Hepatocyte (in vitro differentiated cells): ENCODE results near the gene C1orf53. TPM values are rescaled to one million over a fixed set of nuclear protein-coding genes. Genes with fewer than 3 reads are reported as not detected.
A peak's percentile ranks its signal among the peaks of the same experiment; 100 is the strongest.

ENCODE experiments used
- DNase-seq: peaks from one replicate; pipeline ENCODE4 v3.0.0-alpha.2; 2016; ENCODE audit warnings: low spot score
- H2AFZ ChIP-seq: fragments of 200-600 bp; sonication (generic); 2 replicates; pipeline ENCODE4 v1.6.0; 2016; ENCODE audit warnings: antibody characterized with exemption, mild to moderate bottlenecking
- H3K27ac ChIP-seq: fragments of 200-600 bp; sonication (generic); 2 replicates; pipeline ENCODE4 v1.5.1; 2016; ENCODE audit warnings: mild to moderate bottlenecking
- H3K27me3 ChIP-seq: fragments of 200-600 bp; sonication (generic); 2 replicates; pipeline ENCODE4 v1.6.1; 2016
- H3K36me3 ChIP-seq: fragments of 200-600 bp; sonication (generic); replicated peaks from 2 replicates; pipeline ENCODE4 v1.5.1; 2016; ENCODE audit warnings: low read depth; ENCODE audit not compliant: insufficient read depth
- H3K4me1 ChIP-seq: fragments of 200-600 bp; sonication (generic); 2 replicates; pipeline ENCODE4 v1.5.1; 2016; ENCODE audit warnings: mild to moderate bottlenecking, moderate library complexity; ENCODE audit not compliant: insufficient read depth
- H3K4me2 ChIP-seq: fragments of 200-600 bp; sonication (generic); 2 replicates; pipeline ENCODE4 v1.6.0; 2016
- H3K4me3 ChIP-seq: fragments of 200-600 bp; sonication (generic); 2 replicates; pipeline ENCODE4 v1.5.1; 2016; ENCODE audit warnings: mild to moderate bottlenecking
- H3K79me2 ChIP-seq: fragments of 200-600 bp; sonication (generic); 2 replicates; pipeline ENCODE4 v1.6.0; 2017; ENCODE audit warnings: mild to moderate bottlenecking
- H3K9me2 ChIP-seq: fragments of 200-600 bp; sonication (generic); replicated peaks from 2 replicates; pipeline ENCODE4 v1.6.0; 2017; ENCODE audit warnings: mild to moderate bottlenecking; ENCODE audit not compliant: insufficient read depth
- H3K9me3 ChIP-seq: fragments of 200-600 bp; sonication (generic); 2 replicates; pipeline ENCODE4 v1.5.1; 2016; ENCODE audit warnings: low read depth, mild to moderate bottlenecking
- H4K20me1 ChIP-seq: fragments of 200-600 bp; sonication (generic); 2 replicates; pipeline ENCODE4 v1.6.0; 2016; ENCODE audit warnings: mild to moderate bottlenecking; ENCODE audit not compliant: insufficient read depth, poor library complexity, severe bottlenecking
- CTCF ChIP-seq: fragments of 200-600 bp; sonication (generic); IDR thresholded peaks from 2 replicates; pipeline ENCODE4 v1.5.1; 2016; ENCODE audit warnings: antibody characterized with exemption, mild to moderate bottlenecking; ENCODE audit not compliant: poor library complexity
- EZH2 ChIP-seq: fragments of 200-600 bp; sonication (generic); IDR thresholded peaks from 2 replicates; pipeline ENCODE4 v1.6.1; 2016; ENCODE audit warnings: antibody characterized with exemption, mild to moderate bottlenecking, borderline replicate concordance
- EZH2phosphoT487 ChIP-seq: fragments of 200-600 bp; sonication (generic); IDR thresholded peaks from one replicate; pipeline ENCODE4 v1.6.1; 2018; ENCODE audit warnings: antibody characterized with exemption, mild to moderate bottlenecking, low read depth, moderate library complexity; ENCODE audit not compliant: unreplicated experiment, severe bottlenecking
- WGBS: methylation state at CpG from one replicate; pipeline ENCODE4 v1.1.6; 2016; ENCODE audit warnings: low lambda C conversion rate; ENCODE audit errors: missing lambda C conversion rate; 5-methylcytosine and 5-hydroxymethylcytosine counted together
- polyA plus RNA-seq: library from polyadenylated mRNA; unstranded; fragments of >200 nt; fragmentation: Nextera tagmentation; extraction: Ambion mirVana; gene quantifications from 2 replicates; pipeline ENCODE4 v1.2.1, GENCODE V29; 2016
- total RNA-seq: library from RNA; depleted of rRNA; stranded (reverse); fragments of >200 nt; gene quantifications from 2 replicates; pipeline ENCODE4 v1.2.3, GENCODE V29; 2014

Gene C1orf53
- total and polyA plus RNA-seq, 2 experiments from 2014 or later = 9.0 to 15.7 TPM

DNA sequence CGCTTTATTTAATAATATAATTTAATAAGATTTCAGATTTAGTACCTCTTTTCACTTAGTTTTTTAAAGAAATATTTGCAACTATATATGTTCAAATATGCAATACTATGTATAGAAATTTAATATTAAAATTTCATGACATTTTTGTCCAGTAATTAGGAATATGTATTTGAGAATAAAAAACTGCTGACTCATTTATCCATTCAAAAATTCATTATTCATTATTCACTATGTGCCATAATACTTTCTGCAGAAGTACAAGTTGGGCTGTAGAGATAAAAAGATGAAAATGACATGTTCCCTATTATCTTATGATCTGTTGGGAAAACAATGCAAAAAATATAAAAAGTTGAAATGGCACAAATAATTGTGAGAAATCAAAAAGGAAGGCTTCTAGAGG is 3.4 kb upstream of the C1orf53 start:
- DNase-seq = no peak
- H3K79me2 ChIP-seq = no peaks in the 10 kb centered on the region
- no peaks in the 10 kb centered on the region for H3K36me3 ChIP-seq
- H3K27me3 ChIP-seq = peaks cover 24% of the 10 kb centered on the region
- TF ChIP-seq EZH2phosphoT487 (no peak), CTCF (no peak), EZH2 (no peak)
- H3K27ac ChIP-seq = no peak overlapping the region
- H3K9me2 ChIP-seq = no peaks in the 10 kb centered on the region
- H3K9me3 ChIP-seq = no peaks in the 10 kb centered on the region
- H3K4me2 ChIP-seq = no peak overlapping the region
- no peak overlapping the region for H3K4me3 ChIP-seq
- 93% methylated on average over 1 of the region's 1 CpG for WGBS
- H4K20me1 ChIP-seq = no peaks in the 10 kb centered on the region
- H2AFZ ChIP-seq = no peak overlapping the region
- H3K4me1 ChIP-seq = no peaks in the 10 kb centered on the region

GRCh38 chr1:197902131-197902453 is 338 bp upstream of the C1orf53 start:
- no peak for DNase-seq
- Histone ChIP-seq H3K4me1 (no peaks in the 10 kb centered on the region), H3K27me3 (peaks cover 41% of the 10 kb centered on the region), H3K27ac (peak overlapping the region; percentile 96), H3K36me3 (no peaks in the 10 kb centered on the region), H3K4me2 (peak overlapping the region; percentile 81), H3K9me2 (no peaks in the 10 kb centered on the region), H4K20me1 (no peaks in the 10 kb centered on the region), H3K79me2 (no peaks in the 10 kb centered on the region), H2AFZ (peak overlapping the region; percentile 87), H3K4me3 (peak overlapping the region; percentile 73), H3K9me3 (no peaks in the 10 kb centered on the region)
- WGBS = 16% methylated on average over 6 of the region's 6 CpGs
- TF ChIP-seq CTCF (no peak), EZH2 (no peak)

GRCh38 chr1:197903196-197903514 is 725 bp downstream of the C1orf53 start:
- Histone ChIP-seq H3K9me2 (no peaks in the 10 kb centered on the region), H3K27ac (no peak overlapping the region), H3K4me3 (peak overlapping the region; percentile 48), H3K4me1 (no peaks in the 10 kb centered on the region), H3K4me2 (peak overlapping the region; percentile 81), H4K20me1 (no peaks in the 10 kb centered on the region), H3K79me2 (no peaks in the 10 kb centered on the region), H3K36me3 (no peaks in the 10 kb centered on the region), H2AFZ (peak overlapping the region; percentile 90), H3K9me3 (no peaks in the 10 kb centered on the region), H3K27me3 (peaks cover 46% of the 10 kb centered on the region)
- TF ChIP-seq CTCF (no peak), EZH2phosphoT487 (no peak), EZH2 (no peak)
- DNase-seq = no peak
- 21% methylated on average over 3 of the region's 3 CpGs for WGBS

DNA sequence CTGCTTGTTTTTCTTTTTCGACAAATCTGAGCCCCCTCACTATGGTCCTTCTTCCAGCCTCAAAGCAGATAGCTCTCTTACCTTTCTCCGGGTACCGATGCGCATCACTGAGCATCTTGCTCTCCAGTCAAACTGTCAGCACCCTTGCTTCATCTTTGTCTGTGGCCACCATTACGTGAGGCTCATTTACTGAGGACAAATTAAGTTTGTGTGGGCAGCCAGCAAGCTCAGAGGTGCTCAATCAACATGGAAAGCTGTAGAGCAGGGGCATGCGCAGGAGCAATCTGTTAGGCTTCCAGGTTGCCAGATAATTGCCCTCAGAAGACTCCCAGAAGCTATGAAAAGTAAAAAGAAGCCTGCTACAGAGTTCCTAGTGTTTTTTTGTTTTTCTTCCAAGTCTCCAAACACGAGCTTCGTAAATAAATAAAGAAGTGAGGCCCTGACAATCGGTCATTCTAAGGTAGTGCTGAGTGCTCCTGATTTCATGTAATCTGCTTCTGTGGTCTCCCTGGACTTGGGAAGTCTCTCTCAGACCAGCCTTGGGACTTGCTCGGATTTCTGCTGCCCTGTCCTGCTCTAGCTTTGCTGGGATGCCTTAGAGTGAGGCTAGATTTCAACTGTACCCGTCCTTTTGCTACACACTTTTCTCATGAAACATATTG is 1.8 kb downstream of the C1orf53 start:
- Histone ChIP-seq H3K36me3 (no peaks in the 10 kb centered on the region), H2AFZ (no peak overlapping the region), H3K79me2 (no peaks in the 10 kb centered on the region), H3K4me1 (no peaks in the 10 kb centered on the region), H3K4me3 (no peak overlapping the region), H4K20me1 (no peaks in the 10 kb centered on the region), H3K9me2 (no peaks in the 10 kb centered on the region), H3K9me3 (no peaks in the 10 kb centered on the region), H3K4me2 (no peak overlapping the region), H3K27ac (no peak overlapping the region), H3K27me3 (peaks cover 57% of the 10 kb centered on the region)
- 53% methylated on average over 11 of the region's 11 CpGs for WGBS
- DNase-seq = no peak
- TF ChIP-seq EZH2 = no peak
- TF ChIP-seq EZH2phosphoT487 = no peak
- TF ChIP-seq CTCF = no peak
